Measurements from ENCODE around the gene DSC3. TPM values are rescaled to one million over a fixed set of nuclear protein-coding genes. Genes with fewer than 3 reads are reported as not detected.

The DSC3 gene
- total and polyA plus RNA-seq, 2 experiments from 2014 or later, result 13.9 to 39.7 TPM

- H4K20me1 ChIP-seq (ENCODE audit: insufficient read depth, poor library complexity, severe bottlenecking), result no peaks in the 10 kb centered on the region
- no peaks in the 10 kb centered on the region for H3K36me3 ChIP-seq (replicated peaks; ENCODE audit: insufficient read depth, low read depth)
- peak overlapping the region; percentile 18 for H3K27ac ChIP-seq
- WGBS (ENCODE audit: low lambda C conversion rate, missing lambda C conversion rate), result 46% methylated on average over 4 of the region's 4 CpGs
- H3K4me2 ChIP-seq, result no peak overlapping the region
- DNase-seq (ENCODE audit: low spot score), result peak; percentile 50
- no peaks in the 10 kb centered on the region for H3K79me2 ChIP-seq
- no peaks in the 10 kb centered on the region for H3K9me3 ChIP-seq (ENCODE audit: low read depth)
- H3K4me3 ChIP-seq, result no peak overlapping the region
- no peaks in the 10 kb centered on the region for H3K9me2 ChIP-seq (replicated peaks; ENCODE audit: insufficient read depth)
- TF ChIP-seq EZH2 (IDR thresholded peaks at IDR 0.05; ENCODE audit: borderline replicate concordance) (no peak), EZH2phosphoT487 (IDR thresholded peaks at IDR 0.05; ENCODE audit: low read depth, severe bottlenecking, unreplicated experiment) (no peak), CTCF (IDR thresholded peaks at IDR 0.05; ENCODE audit: poor library complexity) (no peak)
- H3K4me1 ChIP-seq (ENCODE audit: insufficient read depth), result no peaks in the 10 kb centered on the region
- H3K27me3 ChIP-seq, result peaks cover 5% of the 10 kb centered on the region
- H2AFZ ChIP-seq, result no peak overlapping the region
These were observed 6.6 kb upstream of the DSC3 start for GRCh38 chr18:31049189-31049588.

- no peak for DNase-seq (ENCODE audit: low spot score)
- WGBS (ENCODE audit: low lambda C conversion rate, missing lambda C conversion rate), result 67% methylated on average over 2 of the region's 2 CpGs
These were observed 5.7 kb upstream of the DSC3 start for GRCh38 chr18:31048216-31048615.

GRCh38 chr18:31046916-31047315 is 4.4 kb upstream of the DSC3 start:
- H4K20me1 ChIP-seq (ENCODE audit: insufficient read depth, poor library complexity, severe bottlenecking), result no peaks in the 10 kb centered on the region
- H3K79me2 ChIP-seq, result no peaks in the 10 kb centered on the region
- H3K4me2 ChIP-seq, result no peak overlapping the region
- DNase-seq (ENCODE audit: low spot score), result no peak
- peaks cover 25% of the 10 kb centered on the region for H3K27me3 ChIP-seq
- H3K36me3 ChIP-seq (replicated peaks; ENCODE audit: insufficient read depth, low read depth), result no peaks in the 10 kb centered on the region
- no peak overlapping the region for H2AFZ ChIP-seq
- TF ChIP-seq EZH2 (IDR thresholded peaks at IDR 0.05; ENCODE audit: borderline replicate concordance), result no peak
- TF ChIP-seq CTCF (IDR thresholded peaks at IDR 0.05; ENCODE audit: poor library complexity), result no peak
- no peak for TF ChIP-seq EZH2phosphoT487 (IDR thresholded peaks at IDR 0.05; ENCODE audit: low read depth, severe bottlenecking, unreplicated experiment)
- no peak overlapping the region for H3K27ac ChIP-seq
- H3K9me2 ChIP-seq (replicated peaks; ENCODE audit: insufficient read depth), result no peaks in the 10 kb centered on the region
- H3K4me3 ChIP-seq, result no peak overlapping the region
- peaks cover 9% of the 10 kb centered on the region for H3K4me1 ChIP-seq (ENCODE audit: insufficient read depth)
- no peaks in the 10 kb centered on the region for H3K9me3 ChIP-seq (ENCODE audit: low read depth)

More at GRCh38 chr18:31048216-31048615, 5.7 kb upstream of the DSC3 start:
- Histone ChIP-seq H2AFZ (no peak overlapping the region), H3K9me3 (ENCODE audit: low read depth) (no peaks in the 10 kb centered on the region), H3K27me3 (peaks cover 15% of the 10 kb centered on the region), H3K4me3 (no peak overlapping the region), H3K79me2 (no peaks in the 10 kb centered on the region), H3K4me1 (ENCODE audit: insufficient read depth) (peaks cover under 1% of the 10 kb centered on the region), H3K36me3 (replicated peaks; ENCODE audit: insufficient read depth, low read depth) (no peaks in the 10 kb centered on the region), H4K20me1 (ENCODE audit: insufficient read depth, poor library complexity, severe bottlenecking) (no peaks in the 10 kb centered on the region), H3K27ac (no peak overlapping the region), H3K9me2 (replicated peaks; ENCODE audit: insufficient read depth) (no peaks in the 10 kb centered on the region), H3K4me2 (no peak overlapping the region)
- TF ChIP-seq CTCF (IDR thresholded peaks at IDR 0.05; ENCODE audit: poor library complexity) (no peak), EZH2phosphoT487 (IDR thresholded peaks at IDR 0.05; ENCODE audit: low read depth, severe bottlenecking, unreplicated experiment) (no peak), EZH2 (IDR thresholded peaks at IDR 0.05; ENCODE audit: borderline replicate concordance) (no peak)

GRCh38 chr18:31045599-31045998 is 3.1 kb upstream of the DSC3 start:
- Histone ChIP-seq H3K27me3 (peaks cover 38% of the 10 kb centered on the region), H3K9me2 (replicated peaks; ENCODE audit: insufficient read depth) (no peaks in the 10 kb centered on the region), H3K9me3 (ENCODE audit: low read depth) (no peaks in the 10 kb centered on the region), H3K36me3 (replicated peaks; ENCODE audit: insufficient read depth, low read depth) (no peaks in the 10 kb centered on the region), H3K79me2 (no peaks in the 10 kb centered on the region), H3K4me2 (no peak overlapping the region), H3K4me1 (ENCODE audit: insufficient read depth) (peaks cover 12% of the 10 kb centered on the region), H3K4me3 (no peak overlapping the region), H4K20me1 (ENCODE audit: insufficient read depth, poor library complexity, severe bottlenecking) (no peaks in the 10 kb centered on the region), H3K27ac (no peak overlapping the region), H2AFZ (no peak overlapping the region)
- WGBS (ENCODE audit: low lambda C conversion rate, missing lambda C conversion rate), result 82% methylated on average over 6 of the region's 6 CpGs
- DNase-seq (ENCODE audit: low spot score), result no peak
- TF ChIP-seq CTCF (IDR thresholded peaks at IDR 0.05; ENCODE audit: poor library complexity) (no peak), EZH2 (IDR thresholded peaks at IDR 0.05; ENCODE audit: borderline replicate concordance) (no peak), EZH2phosphoT487 (IDR thresholded peaks at IDR 0.05; ENCODE audit: low read depth, severe bottlenecking, unreplicated experiment) (no peak)

Data from hepatocyte (in vitro differentiated cells).